ENCODE results near the gene SORCS3.

- no peak for TF ChIP-seq YY1 (IDR thresholded peaks at IDR 0.05; ENCODE audit: extremely low read depth, insufficient replicate concordance, low read depth, low read length)
- TF ChIP-seq CTCF (IDR thresholded peaks at IDR 0.05 in 2 of 3, conservative IDR thresholded peaks at IDR 0.05 in 1 of 3; ENCODE audit: borderline replicate concordance in 1 of 3, insufficient read depth in 1 of 3, low read depth in 2 of 3, low read length in 2 of 3): no peak
- no peak for TF ChIP-seq FOSL1 (IDR thresholded peaks at IDR 0.05; ENCODE audit: low read depth)
- TF ChIP-seq REST (IDR thresholded peaks at IDR 0.05; ENCODE audit: low read depth): no peak
Measured at GRCh38 chr10:105085980-105086379, 444.9 kb downstream of the SORCS3 start.
